Activated CD4-positive, alpha-beta T cell treated with anti-CD3 and anti-CD28 coated beads, Interleukin-2, amount 50 U/mL, for 4 hours (primary cell): ENCODE measurements around the gene CHKB.
"Not testable (repeated sequence)": the region's sequence is repeated elsewhere in the genome, so short reads cannot be mapped to it uniquely, and the experiment has no call there.

ENCODE experiments used
- DNase-seq, 2 experiments: peaks; one replicate each; pipeline ENCODE4 v3.0.0-alpha.2; 2020

Gene CHKB

DNA sequence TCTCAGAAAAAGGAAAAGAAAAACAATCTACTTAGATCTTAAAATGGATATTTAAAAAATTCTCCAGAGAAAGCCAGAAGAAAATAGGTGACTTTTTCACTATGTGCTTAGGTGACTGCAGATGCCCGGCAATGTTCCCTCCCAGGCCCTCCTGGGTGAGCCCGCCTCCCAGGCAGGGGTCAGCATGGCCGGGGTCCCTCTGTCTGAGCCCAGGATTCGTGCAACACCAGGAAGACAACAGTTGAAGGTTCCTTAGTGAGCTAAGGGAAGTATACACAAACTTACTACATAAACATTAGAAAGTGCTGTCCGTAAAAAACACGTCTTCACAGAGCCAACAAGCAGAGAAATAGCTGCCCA is 29.5 kb upstream of the CHKB start:
- no peak for DNase-seq

DNA sequence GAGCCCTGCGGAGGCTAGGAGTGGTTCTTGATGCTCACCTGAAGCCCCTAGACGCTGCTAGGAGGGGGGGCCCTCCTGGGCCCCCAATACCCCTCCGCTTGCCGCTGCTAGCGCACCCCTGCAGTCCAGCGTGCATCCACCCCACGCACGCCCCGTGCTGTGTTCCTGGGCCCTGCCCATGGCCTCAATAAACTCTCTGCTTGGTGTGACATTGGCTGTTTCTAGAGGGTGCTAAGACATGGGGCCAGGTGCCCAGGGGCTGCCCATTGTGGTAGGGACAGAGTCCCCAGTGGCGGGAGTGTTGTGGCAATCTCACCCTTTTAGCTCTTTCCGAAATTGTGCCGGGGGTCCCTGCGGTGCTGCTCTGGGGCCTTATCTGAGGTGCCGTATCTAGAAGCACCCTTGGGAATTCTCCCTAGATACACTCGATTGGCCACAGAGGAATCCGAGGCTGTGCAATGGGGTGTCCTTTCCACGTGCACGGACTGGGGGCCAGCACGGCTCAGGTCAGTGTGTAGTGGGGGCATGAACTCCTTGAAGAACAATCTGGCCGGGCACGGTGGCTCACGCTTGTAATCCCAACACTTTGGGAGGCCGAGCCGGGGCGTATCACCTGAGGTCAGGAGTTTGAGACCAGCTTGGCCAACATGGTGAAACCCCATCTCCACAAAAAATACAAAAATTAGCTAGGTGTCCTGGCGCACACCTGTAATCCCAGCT is 28.9 kb upstream of the CHKB start:
- no peak for DNase-seq

DNA sequence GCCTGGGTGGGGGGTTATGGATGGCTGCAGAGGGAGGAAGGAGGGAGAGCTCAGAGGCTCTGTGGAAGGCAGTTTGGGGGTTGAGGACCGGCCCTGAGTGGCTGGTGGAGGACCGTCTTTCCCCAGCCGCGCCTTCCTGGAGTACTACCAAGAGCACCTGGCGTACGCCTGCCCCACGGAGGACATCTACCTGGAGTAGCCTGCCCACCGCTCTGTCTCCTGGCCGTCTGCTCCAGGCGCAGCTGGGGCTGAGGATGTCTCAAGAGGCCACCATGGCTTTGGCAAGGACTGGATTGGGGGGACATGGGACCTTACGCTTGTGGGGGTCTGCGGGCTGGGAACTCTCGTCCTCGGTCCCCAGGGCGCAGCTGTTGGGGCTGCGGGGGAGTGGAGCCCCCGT is 27.9 kb upstream of the CHKB start:
- no peak for DNase-seq

DNA sequence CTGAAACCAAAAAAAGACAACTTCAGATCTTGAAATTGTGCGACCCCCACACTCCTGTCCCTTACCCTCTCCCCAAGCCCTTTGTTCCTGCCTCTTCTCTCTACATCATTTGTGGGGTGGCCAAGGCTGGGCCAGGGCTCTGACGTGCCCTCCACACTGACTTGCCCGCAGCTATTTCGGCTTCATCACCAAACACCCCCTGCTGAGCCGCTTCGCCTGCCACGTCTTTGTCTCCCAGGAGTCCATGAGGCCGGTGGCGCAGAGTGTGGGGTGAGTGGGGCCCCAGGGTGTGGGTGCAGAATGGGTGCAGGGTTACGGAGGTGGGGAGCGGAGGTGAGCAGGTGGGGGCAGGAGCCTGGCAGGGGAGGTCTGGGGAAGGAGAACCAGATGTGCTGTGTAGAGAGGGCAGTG is 27.4 kb upstream of the CHKB start:
- DNase-seq, result no peak

DNA sequence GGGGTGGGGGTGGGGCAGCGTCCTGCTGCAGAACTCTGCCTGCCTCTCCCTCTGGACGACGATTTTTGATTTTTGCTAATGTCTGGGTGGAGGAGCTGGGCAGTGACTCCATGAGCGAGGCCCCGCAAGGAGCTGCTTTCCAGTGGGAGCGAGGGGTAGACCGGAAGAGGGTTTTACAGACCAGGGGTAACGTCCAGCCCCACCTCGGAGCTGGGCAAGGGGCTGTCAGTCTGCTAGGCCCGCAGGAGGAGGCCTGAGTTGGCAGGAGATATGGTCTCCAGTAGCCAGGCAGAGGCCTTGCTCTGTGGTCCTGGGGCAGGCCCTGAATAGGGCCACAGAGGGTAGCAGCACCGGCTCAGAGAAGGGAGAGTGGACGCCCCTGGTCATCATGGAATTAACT is 26.9 kb upstream of the CHKB start:
- no peak for DNase-seq

DNA sequence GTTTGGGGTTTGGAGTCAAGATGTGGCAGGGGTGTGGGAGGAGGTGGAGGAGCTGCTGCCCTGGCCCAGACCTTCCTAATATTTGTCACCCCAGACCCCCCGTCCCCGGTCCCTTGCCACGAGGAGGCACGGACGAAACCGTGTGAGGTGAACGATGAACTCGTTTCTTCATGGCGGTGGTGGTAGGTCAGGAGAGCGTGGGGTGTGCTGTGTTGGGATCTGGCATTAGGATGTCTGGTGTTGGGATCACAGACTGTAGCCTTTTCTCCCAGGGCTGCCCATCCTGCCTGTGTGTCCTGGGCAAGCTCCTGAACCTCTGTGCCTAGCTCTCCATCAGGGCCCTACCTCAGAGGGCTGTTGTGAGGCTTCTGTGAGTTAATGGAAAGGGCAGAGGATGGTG is 26.3 kb upstream of the CHKB start:
- DNase-seq, result no peak

DNA sequence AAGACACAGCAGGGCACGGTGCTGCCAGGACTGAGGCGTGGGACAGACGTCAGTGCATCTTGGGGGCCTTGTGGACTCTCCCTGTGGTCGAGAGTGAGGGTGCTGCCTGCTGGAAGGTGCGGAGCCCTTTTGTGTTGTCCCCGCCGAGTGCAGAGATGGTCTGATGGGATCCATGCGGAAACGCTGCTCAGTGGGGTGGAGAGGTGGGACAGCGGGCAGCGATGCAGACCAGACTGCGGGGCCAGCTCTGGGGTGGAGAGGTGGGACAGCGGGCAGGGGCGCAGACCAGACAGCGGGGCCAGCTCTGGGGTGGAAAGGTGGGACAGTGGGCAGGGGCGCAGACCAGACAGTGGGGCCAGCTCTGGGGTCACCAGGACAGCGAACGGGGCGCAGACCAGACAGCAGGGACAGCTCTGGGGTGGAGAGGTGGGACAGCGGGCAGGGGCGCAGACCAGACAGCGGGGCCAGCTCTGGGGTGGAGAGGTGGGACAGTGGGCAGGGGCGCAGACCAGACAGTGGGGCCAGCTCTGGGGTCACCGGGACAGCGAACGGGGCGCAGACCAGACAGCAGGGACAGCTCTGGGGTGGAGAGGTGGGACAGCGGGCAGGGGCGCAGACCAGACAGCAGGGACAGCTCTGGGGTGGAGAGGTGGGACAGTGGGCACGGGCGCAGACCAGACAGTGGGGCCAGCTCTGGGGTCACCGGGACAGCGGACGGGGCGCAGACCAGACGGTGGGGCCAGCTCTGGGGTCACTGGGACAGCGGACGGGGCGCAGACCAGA is 25.6 kb upstream of the CHKB start:
- DNase-seq, result not testable (repeated sequence)

DNA sequence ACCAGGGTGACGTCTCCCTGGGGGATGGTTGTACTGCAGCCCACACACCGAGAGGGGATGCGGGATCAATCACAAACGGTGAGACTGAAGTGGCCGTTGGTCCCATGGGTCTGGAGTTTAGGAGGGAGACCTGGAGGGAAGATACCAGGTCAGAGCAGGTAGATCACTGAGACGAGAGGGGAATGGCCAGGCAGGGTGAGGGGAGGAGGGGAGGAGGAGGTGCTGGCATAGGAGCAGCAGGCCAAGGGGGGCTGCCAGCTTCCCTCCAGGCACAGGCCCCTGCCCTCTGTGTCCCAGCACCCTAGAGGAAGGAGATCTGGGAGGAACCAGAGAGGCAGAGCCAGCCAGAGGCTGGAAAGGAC is 25.0 kb upstream of the CHKB start:
- no peak for DNase-seq

DNA sequence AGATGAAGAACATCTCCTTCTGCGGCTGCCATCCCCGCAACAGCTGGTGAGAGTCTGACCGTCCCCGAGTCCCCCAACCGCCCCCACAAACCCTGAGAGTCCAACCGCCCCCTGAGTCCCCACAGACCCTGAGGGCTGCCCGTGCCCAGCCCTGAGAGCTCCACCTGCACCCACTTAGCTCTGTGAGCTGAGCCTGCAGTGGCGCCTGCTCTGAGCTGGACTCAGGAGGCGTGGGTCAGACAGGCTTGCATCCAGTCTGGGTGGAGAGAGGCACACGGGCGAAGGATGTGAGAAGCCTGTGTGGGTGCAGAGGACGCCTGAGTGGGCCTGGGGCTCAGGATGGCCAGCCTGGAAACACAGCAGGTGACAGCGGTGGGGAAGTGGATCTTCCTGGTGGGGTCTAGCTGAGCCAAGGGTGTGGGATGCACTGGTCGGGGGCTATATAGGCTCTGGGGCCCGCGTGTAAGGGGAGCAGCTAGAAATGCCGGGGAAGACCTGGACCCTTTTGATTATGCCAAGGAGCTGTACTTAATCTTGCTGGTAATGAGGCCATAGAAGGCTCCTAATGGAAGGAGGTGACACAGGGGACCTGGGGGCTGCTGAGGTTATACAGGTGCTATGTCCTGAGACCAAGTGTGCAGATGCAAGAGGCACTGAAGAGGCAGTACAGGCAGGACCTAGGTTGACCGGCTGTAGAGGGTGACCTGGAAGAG is 24.5 kb upstream of the CHKB start:
- no peak for DNase-seq

DNA sequence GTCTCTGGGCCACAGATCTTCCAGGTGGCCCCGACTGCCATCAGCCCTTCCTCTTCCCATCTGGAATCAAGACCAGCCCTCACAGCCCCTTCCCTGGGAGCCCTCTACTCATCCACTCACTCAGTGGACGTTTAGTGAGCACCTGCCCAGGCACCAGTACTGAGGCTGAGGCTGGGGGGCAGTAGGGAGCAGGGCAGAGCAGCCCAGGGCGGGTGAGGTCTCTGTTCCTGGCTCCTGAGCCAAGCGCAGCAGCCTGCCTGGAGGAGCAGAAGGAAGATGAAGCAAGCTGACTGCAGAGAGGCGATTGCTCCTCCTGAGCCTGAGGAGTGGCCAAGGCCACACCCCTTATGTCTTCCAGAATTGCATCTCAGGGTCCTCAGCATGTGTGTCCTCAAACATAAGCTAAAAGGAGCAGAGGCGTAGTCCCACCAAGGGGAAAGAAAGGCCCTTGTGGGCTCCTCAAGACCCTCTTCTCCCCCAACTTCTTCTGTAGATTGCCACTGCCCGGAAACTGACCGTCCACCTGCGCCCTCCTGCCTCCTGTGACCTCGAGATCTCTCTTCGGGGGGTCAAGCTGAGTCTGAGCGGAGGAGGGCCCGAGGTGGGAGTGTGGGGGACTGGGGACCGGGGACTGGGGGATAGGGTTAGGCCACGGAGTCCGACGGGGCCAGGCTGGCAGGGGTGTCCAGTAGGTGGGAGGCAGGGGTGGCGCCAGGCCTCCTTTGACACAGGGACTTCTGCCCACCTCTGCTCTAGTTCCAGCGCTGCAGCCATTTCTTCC is 23.7 kb upstream of the CHKB start:
- no peak for DNase-seq

DNA sequence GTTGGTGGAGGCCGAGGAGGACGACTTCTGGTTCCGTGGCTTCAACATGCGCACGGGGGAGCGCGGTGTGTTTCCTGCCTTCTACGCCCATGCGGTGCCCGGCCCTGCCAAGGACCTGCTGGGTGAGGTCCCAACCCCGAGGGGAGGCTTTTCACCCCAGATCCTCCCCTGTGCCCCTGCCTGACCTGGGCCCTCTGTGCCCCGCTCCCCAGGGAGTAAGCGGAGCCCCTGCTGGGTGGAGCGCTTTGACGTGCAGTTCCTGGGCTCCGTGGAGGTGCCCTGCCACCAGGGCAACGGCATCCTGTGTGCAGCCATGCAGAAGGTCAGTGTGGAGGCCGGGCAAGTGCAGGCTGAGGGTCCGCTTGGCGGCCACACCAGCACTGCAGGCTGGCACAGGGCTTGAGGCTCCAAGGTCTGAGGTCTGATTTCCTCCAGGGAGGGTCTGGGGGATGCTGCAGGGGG is 23.0 kb upstream of the CHKB start:
- no peak for DNase-seq

DNA sequence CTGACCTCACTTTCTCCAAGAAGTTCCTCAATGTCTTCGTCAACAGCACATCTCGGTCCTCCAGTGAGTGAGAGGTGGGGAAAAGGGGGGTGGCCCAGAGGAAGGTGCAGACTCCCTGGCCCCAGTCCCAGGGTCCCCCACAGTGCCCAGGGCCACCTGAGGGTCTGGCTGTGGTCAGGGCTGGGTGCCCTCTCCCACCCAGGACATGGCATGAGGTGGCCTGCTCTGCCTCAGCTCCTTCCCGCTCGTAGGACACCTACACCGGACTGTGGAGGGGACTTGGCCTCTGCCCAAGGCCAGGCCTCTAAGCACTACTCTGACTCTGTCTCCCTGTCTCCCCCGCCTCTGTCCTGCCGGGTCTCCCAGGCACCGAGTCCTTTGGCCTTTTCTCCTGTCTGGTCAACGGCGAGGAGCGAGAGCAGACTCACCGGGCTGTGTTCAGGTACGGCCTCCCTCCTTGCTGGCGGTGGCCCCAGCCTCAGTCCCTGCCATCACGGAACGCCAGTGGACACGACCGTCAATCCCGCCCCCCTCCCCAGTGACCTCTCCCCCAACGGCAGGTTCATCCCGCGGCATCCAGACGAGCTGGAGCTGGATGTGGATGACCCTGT is 22.5 kb upstream of the CHKB start:
- no peak for DNase-seq

DNA sequence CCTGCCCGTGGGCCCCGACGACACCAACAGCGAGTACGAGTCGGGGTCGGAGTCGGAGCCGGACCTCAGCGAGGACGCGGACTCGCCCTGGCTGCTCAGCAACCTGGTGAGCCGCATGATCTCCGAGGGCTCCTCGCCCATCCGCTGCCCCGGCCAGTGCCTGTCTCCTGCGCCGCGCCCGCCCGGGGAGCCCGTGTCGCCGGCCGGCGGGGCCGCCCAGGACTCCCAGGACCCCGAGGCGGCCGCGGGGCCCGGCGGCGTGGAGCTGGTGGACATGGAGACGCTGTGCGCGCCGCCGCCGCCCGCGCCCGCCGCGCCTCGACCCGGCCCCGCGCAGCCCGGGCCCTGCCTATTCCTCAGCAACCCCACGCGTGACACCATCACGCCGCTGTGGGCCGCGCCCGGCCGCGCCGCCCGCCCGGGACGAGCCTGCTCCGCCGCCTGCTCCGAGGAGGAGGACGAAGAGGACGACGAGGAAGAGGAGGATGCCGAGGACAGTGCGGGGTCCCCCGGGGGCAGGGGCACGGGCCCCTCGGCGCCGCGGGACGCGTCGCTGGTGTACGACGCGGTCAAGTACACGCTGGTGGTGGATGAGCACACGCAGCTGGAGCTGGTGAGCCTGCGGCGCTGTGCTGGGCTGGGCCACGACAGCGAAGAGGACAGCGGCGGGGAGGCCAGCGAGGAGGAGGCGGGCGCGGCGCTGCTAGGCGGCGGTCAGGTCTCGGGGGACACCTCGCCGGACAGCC is 21.8 kb upstream of the CHKB start:
- no peak for DNase-seq

DNA sequence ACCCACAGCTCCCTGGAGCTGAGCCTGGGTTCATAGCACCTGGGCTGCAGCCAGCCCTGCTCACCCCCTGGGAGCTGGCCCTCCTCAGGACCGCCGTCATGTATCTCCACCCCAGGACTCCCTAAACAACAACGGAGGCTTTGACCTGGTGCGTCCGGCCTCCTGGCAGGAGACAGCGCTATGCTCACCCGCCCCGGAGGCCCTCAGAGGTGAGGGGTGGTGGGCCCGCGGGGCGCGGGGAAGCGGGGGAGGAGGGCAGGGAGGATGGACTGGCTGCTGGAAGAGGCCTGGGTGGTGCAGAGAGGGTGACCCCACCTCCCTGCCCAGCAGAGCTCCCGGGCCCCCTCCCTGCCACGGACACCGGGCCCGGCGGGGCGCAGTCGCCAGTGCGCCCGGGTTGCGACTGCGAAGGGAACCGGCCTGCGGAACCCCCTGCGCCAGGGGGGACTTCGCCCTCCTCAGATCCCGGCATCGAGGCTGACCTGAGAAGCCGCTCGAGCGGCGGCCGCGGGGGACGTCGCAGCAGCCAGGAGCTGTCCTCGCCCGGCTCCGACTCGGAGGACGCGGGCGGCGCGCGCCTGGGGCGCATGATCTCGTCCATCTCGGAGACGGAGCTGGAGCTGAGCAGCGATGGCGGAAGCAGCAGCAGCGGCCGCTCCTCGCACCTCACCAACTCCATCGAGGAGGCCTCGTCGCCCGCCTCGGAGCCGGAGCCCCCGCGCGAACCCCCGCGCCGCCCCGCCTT is 21.0 kb upstream of the CHKB start:
- no peak for DNase-seq

DNA sequence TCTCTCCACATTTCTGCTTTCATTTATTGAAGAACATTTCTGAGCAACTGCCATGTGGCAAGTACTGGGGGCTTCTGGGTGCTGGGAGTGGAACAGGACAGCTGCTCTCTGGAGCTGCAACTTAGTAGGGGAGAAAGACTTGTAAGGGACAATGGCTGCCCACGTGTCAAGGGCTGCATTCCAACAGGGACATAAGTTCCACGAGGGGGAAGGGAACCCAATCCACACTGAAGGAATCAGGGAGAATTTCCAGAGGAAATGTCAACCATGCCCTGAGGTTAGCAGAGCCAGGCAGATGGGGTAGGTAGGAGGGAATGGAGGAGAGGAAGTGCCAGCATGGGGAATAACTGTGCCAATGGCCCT is 19.7 kb upstream of the CHKB start:
- DNase-seq, result no peak

DNA sequence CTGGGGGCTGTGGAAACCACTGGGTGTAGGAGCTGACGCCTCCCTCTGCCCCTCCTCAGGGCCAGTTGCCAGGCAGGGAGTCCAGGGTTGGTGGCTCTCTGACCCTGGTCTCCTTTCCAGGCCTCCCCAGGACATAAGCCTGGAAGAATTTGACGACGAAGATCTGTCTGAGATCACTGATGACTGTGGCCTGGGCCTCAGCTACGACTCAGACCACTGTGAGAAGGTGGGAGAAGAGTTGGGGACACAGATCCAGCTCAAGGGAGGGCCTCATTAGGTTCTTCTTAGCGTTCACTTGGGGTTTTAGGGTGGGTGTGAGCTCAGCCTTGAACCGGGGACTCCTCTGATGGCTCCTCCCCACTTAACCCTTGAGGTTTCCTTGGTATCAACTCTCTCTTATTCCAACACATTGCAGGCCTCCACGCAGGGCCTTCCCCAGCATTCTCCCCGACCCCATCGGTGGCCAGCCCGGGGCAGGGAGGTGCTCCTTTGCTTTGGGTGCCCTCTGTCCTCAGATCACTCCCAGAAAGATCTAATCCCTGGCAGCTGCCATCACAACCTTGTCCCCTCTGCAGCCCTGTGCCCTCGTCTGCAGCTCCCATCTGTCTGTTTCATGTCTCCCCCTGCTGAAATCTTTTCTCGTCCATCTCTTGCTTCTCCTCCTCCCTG is 19.2 kb upstream of the CHKB start:
- no peak for DNase-seq

DNA sequence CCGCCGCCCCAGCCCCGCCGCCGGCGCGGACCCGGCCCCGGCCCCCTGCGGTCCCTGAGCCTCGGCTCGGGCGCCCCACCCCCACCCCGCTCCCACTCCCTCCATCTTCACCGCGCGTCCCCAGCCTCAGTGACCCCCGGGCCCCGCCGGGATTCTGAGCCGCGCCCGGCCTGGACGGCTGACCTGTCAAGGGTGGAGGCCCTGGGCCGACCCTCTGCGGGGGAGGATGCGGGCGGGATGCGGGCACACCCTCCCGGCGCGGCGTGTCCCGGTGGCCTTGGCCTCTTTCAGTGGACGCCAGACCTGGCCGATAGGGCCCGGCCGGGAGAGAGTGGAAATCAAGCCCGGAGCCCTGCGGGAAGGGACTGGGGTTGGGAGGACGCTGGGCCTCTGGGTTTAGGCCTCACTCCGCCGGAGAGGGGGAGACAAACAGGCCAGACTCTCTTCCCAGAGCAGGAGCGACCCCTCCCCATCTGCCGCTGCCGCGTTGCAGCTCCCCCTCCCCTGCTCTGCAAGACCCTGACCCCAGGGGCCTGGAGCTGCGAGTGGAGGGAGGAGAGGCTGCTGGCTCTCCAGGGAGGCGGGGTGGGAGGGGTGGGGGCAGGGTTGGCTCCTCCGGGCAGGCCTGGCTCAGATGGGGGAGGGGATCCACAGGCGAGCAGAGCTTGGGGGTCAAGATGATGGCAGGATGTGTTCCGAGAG is 18.5 kb upstream of the CHKB start:
- DNase-seq, result no peak

DNA sequence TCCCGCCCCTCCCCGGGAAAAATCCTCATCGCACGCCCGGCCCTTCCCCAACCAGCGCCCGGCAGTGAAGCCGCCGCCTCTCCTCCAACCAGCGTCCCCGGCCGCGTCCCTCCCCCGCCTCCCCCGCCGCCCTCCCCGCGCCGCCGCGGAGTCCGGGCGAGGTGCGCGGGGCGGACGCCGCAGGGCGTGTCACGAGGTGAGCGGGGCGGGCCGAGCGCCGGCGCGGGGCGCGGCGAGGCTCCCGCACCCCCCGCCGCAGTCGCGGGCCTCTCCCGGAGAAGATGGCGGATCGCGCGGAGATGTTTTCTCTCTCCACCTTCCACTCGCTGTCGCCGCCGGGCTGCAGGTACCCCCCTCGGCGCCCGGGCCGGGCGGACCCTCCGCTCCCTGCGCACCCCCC is 17.9 kb upstream of the CHKB start, which contains the start of gene MAPK8IP2:
MAPK8IP2 (plus strand) TSS at position 256 of the 400 bp plus-strand sequence; CDS start at position 282, 26 bp downstream.
- DNase-seq, result no peak

DNA sequence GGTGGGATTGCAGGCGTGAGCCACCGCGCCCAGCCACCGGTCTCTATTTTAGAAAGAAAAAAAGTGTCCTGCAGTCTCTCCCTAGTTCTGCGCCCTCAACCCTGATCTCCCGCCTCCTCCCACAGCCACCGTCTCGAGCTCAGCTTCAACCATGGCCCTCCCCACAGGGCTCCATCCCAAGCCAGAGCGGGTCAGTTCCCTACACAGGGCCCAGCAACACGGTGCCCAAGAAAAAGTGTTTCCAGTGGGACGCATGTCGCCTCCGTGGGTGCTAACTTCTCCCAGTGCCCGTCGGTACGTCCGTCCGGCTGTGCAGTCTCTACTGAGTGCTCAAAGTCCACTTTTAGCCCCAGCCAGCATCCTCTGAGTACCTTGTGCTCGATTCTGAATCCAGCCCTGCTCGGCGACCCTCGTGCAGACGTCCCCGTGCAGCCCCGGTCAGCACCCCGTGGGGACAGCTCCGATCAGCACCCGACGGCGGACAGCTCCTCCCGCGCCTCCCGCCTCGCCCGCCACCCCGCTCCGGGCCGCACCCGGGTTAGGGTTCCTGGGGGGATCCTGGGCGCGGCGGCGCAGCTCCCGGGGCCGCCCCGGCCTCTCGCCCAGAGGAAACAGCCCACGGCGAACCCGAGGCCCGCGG is 17.3 kb upstream of the CHKB start:
- peak; percentile 44 to 48 for DNase-seq
